H9 (cell line): ENCODE results near the gene PDCD7. TPM values are rescaled to one million over a fixed set of nuclear protein-coding genes. Genes with fewer than 3 reads are reported as not detected.

ENCODE experiments used
- DNase-seq: peaks from one replicate; pipeline ENCODE4 v3.0.0-alpha.2; 2017
- H2AFZ ChIP-seq: one replicate; pipeline ENCODE4 v1.6.1; 2013; ENCODE audit warnings: mild to moderate bottlenecking, low read length, control low read depth, moderate library complexity
- H2AK5ac ChIP-seq: 2 replicates; pipeline ENCODE4 v1.6.1; 2013; ENCODE audit warnings: low read length, control low read depth, mixed read lengths; ENCODE audit not compliant: insufficient read length
- H2BK120ac ChIP-seq: one replicate; pipeline ENCODE4 v1.6.1; 2013; ENCODE audit warnings: low read depth, mild to moderate bottlenecking, low read length, control low read depth, inconsistent platforms; ENCODE audit not compliant: poor library complexity, severe bottlenecking
- H2BK12ac ChIP-seq: 2 replicates; pipeline ENCODE4 v1.6.1; 2013; ENCODE audit warnings: low read length, control low read depth, mixed read lengths, low read depth; ENCODE audit not compliant: insufficient read length
- H2BK15ac ChIP-seq: 2 replicates; pipeline ENCODE4 v1.6.1; 2013; ENCODE audit warnings: low read depth, low read length, control low read depth
- H2BK20ac ChIP-seq: one replicate; pipeline ENCODE4 v1.6.1; 2013; ENCODE audit warnings: low read depth, mild to moderate bottlenecking, low read length, control low read depth, inconsistent platforms; ENCODE audit not compliant: poor library complexity, severe bottlenecking
- H2BK5ac ChIP-seq: 2 replicates; pipeline ENCODE4 v1.6.1; 2013; ENCODE audit warnings: low read length, control low read depth, mixed read lengths; ENCODE audit not compliant: insufficient read length
- H3K14ac ChIP-seq: 2 replicates; pipeline ENCODE4 v1.6.1; 2013; ENCODE audit warnings: low read length, control low read depth; ENCODE audit not compliant: insufficient read depth
- H3K18ac ChIP-seq: 2 replicates; pipeline ENCODE4 v1.6.1; 2013; ENCODE audit warnings: low read depth, mild to moderate bottlenecking, mixed read lengths, low read length, control low read depth; ENCODE audit not compliant: insufficient read length
- H3K23ac ChIP-seq: 2 replicates; pipeline ENCODE4 v1.6.1; 2013; ENCODE audit warnings: low read length, control low read depth, mixed read lengths, low read depth; ENCODE audit not compliant: insufficient read length
- H3K23me2 ChIP-seq: 2 replicates; pipeline ENCODE4 v1.6.1; 2013; ENCODE audit warnings: low read depth, mild to moderate bottlenecking, mixed read lengths, low read length, control low read depth; ENCODE audit not compliant: insufficient read length, poor library complexity, severe bottlenecking
- H3K27ac ChIP-seq: 2 replicates; pipeline ENCODE4 v1.5.1; 2013; ENCODE audit warnings: low read length, control low read depth, mixed read lengths, low read depth; ENCODE audit not compliant: insufficient read length
- H3K27me3 ChIP-seq: 2 replicates; pipeline ENCODE4 v1.6.1; 2013; ENCODE audit warnings: low read length, control low read depth, inconsistent platforms; ENCODE audit not compliant: insufficient read depth
- H3K4ac ChIP-seq: 2 replicates; pipeline ENCODE4 v1.6.1; 2013; ENCODE audit warnings: low read depth, mild to moderate bottlenecking, control low read depth, inconsistent platforms, low read length, moderate library complexity
- H3K4me1 ChIP-seq: 2 replicates; pipeline ENCODE4 v1.6.1; 2013; ENCODE audit warnings: low read length, control low read depth, inconsistent platforms; ENCODE audit not compliant: insufficient read depth
- H3K4me2 ChIP-seq: 2 replicates; pipeline ENCODE4 v1.6.1; 2013; ENCODE audit warnings: low read length, control low read depth, mixed read lengths; ENCODE audit not compliant: insufficient read length, insufficient read depth
- H3K56ac ChIP-seq: 2 replicates; pipeline ENCODE4 v1.6.1; 2013; ENCODE audit warnings: low read depth, mild to moderate bottlenecking, mixed read lengths, low read length, control low read depth; ENCODE audit not compliant: insufficient read length
- H3K79me1 ChIP-seq: 2 replicates; pipeline ENCODE4 v1.6.1; 2013; ENCODE audit warnings: low read depth, mild to moderate bottlenecking, moderate library complexity, low read length, control low read depth, inconsistent platforms; ENCODE audit not compliant: insufficient read depth, poor library complexity, severe bottlenecking
- H3K79me2 ChIP-seq: 2 replicates; pipeline ENCODE4 v1.6.1; 2013; ENCODE audit warnings: low read length, control low read depth, inconsistent platforms; ENCODE audit not compliant: insufficient read depth
- H3K9ac ChIP-seq: 2 replicates; pipeline ENCODE4 v1.6.1; 2013; ENCODE audit warnings: low read length, control low read depth, mixed read lengths; ENCODE audit not compliant: insufficient read length; ENCODE audit errors: extremely low read depth
- H3K9me3 ChIP-seq: one replicate; pipeline ENCODE4 v1.6.1; 2013; ENCODE audit warnings: low read depth, low read length, inconsistent platforms; ENCODE audit not compliant: control insufficient read depth
- H3T11ph ChIP-seq: one replicate; pipeline ENCODE4 v1.6.1; 2013; ENCODE audit warnings: mild to moderate bottlenecking, low read length, control low read depth, inconsistent platforms
- H4K20me1 ChIP-seq: one replicate; pipeline ENCODE4 v1.6.1; 2013; ENCODE audit not compliant: control insufficient read depth, insufficient read length, insufficient read depth
- H4K5ac ChIP-seq: 2 replicates; pipeline ENCODE4 v1.6.1; 2013; ENCODE audit warnings: low read depth, mild to moderate bottlenecking, mixed read lengths, low read length, control low read depth; ENCODE audit not compliant: insufficient read length
- H4K8ac ChIP-seq: replicated peaks from 2 replicates; pipeline ENCODE4 v1.6.1; 2013; ENCODE audit warnings: low read length, control low read depth, mixed read lengths, low read depth; ENCODE audit not compliant: insufficient read length
- H4K91ac ChIP-seq: 2 replicates; pipeline ENCODE4 v1.6.1; 2013; ENCODE audit warnings: low read depth, mild to moderate bottlenecking, moderate library complexity, mixed read lengths, low read length, control low read depth; ENCODE audit not compliant: insufficient read length
- H3K27ac Mint-ChIP-seq, 3 experiments: 2 replicates in 2 of 3; 3 replicates in 1 of 3; pipeline ENCODE4 v1.8.0; 2020 to 2021; ENCODE audit warnings: mixed read lengths in 3 of 3, mild to moderate bottlenecking in 1 of 3, moderate library complexity in 1 of 3
- H3K27me3 Mint-ChIP-seq: 2 replicates; pipeline ENCODE4 v1.8.0; 2021; ENCODE audit warnings: low read depth, mild to moderate bottlenecking, moderate library complexity, mixed read lengths
- H3K36me3 Mint-ChIP-seq, 3 experiments: 2 replicates in 2 of 3; 3 replicates in 1 of 3; pipeline ENCODE4 v1.8.0; 2020 to 2021; ENCODE audit warnings: low read depth in 3 of 3, mixed read lengths in 3 of 3; ENCODE audit not compliant: insufficient read depth in 1 of 3
- H3K4me1 Mint-ChIP-seq, 2 experiments: 2 replicates each; pipeline ENCODE4 v1.8.0; 2020; ENCODE audit warnings: mixed read lengths in 2 of 2
- H3K4me3 Mint-ChIP-seq, 2 experiments: 2 replicates in 1 of 2; 3 replicates in 1 of 2; pipeline ENCODE4 v1.8.0; 2020 to 2021; ENCODE audit warnings: mild to moderate bottlenecking in 2 of 2, mixed read lengths in 2 of 2, moderate library complexity in 1 of 2
- H3K9me3 Mint-ChIP-seq, 2 experiments: 2 replicates in 1 of 2; 3 replicates in 1 of 2; pipeline ENCODE4 v1.8.0; 2020; ENCODE audit warnings: mild to moderate bottlenecking in 2 of 2, mixed read lengths in 2 of 2, moderate library complexity in 1 of 2
- WGBS: extraction: QIAGEN DNeasy Blood & Tissue Kit; methylation state at CpG from one replicate; pipeline ENCODE4 v1.1.7; 2013; ENCODE audit warnings: missing lambda C conversion rate, low lambda C conversion rate, mixed read lengths; ENCODE audit not compliant: insufficient read length; ENCODE audit errors: extremely low coverage; 5-methylcytosine and 5-hydroxymethylcytosine counted together
- total RNA-seq: library from RNA; stranded (reverse); gene quantifications from 2 replicates; pipeline ENCODE4 v1.2.1, GENCODE V29; 2021
- TF ChIP-seq, protein P1 (sequence below): fragments of 200-600 bp; sonication (generic); conservative IDR thresholded peaks from 3 replicates; pipeline ENCODE4 v1.8.0; 2021; ENCODE audit warnings: antibody characterized with exemption, mild to moderate bottlenecking

PDCD7 gene
- total RNA-seq, 1 experiment from 2014 or later, result 35.2 TPM

DNA sequence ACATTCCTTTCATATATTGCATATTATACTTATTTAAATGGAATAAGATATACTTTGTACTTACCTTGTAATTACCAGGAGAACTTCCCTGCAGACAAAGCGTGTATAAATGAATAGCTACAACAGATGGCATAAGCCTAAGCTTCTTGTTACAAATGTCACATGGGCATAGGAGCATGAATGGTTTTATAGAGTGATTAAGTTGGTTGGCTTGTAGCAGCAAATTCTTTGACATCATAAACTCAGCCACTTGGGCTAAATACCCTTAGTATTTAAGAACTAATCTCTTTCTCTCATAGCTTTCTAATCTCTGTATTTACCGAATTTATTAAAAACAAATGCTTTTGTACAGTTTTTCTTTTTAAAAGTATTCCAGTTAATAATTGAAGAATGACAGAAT lies 18.5 kb downstream of the PDCD7 start, which contains the start of gene UBAP1L:
Gene UBAP1L (minus strand): TSS at position 115 of the 400 bp plus-strand sequence. CDS start 8,985 bp downstream, outside the sequence.
- no peak within 1 kb of the TSS for H3T11ph ChIP-seq
- H3K9me3 ChIP-seq, result no peaks in the 10 kb centered on the region
- no peak within 1 kb of the TSS for H2BK120ac ChIP-seq
- no peak within 1 kb of the TSS for H2BK20ac ChIP-seq
- H2BK5ac ChIP-seq, result no peak within 1 kb of the TSS
- no peaks in the 10 kb centered on the region for H3K79me1 ChIP-seq
- TF ChIP-seq, protein P1, sequence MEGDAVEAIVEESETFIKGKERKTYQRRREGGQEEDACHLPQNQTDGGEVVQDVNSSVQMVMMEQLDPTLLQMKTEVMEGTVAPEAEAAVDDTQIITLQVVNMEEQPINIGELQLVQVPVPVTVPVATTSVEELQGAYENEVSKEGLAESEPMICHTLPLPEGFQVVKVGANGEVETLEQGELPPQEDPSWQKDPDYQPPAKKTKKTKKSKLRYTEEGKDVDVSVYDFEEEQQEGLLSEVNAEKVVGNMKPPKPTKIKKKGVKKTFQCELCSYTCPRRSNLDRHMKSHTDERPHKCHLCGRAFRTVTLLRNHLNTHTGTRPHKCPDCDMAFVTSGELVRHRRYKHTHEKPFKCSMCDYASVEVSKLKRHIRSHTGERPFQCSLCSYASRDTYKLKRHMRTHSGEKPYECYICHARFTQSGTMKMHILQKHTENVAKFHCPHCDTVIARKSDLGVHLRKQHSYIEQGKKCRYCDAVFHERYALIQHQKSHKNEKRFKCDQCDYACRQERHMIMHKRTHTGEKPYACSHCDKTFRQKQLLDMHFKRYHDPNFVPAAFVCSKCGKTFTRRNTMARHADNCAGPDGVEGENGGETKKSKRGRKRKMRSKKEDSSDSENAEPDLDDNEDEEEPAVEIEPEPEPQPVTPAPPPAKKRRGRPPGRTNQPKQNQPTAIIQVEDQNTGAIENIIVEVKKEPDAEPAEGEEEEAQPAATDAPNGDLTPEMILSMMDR, result no peak
- H4K5ac ChIP-seq, result no peak within 1 kb of the TSS
- H4K91ac ChIP-seq, result no peak within 1 kb of the TSS
- no peak within 1 kb of the TSS for H3K56ac ChIP-seq
- Mint-ChIP-seq H3K27me3 (no peaks in the 10 kb centered on the region), H3K4me3 (no peak within 1 kb of the TSS), H3K27ac (no peak within 1 kb of the TSS), H3K4me1 (peaks cover 2% of the 10 kb centered on the region in 2 experiments; a peak in 1 of 4 replicates), H3K36me3 (peaks cover 16 to 49% (median 27%) of the 10 kb centered on the region in 3 experiments; a peak in 6 of 7 replicates), H3K9me3 (no peaks in the 10 kb centered on the region; a peak in 1 of 5 replicates)
- no CpG with 5 or more reads among the region's 2 CpGs for WGBS
- DNase-seq, result no peak
- no peak within 1 kb of the TSS for H2BK15ac ChIP-seq
- no peaks in the 10 kb centered on the region for H3K4me1 ChIP-seq
- no peaks in the 10 kb centered on the region for H3K79me2 ChIP-seq
- H2AFZ ChIP-seq, result no peak within 1 kb of the TSS
- H4K8ac ChIP-seq, result no peak within 1 kb of the TSS
- H3K23ac ChIP-seq, result no peak within 1 kb of the TSS
- no peak within 1 kb of the TSS for H3K18ac ChIP-seq
- no peak within 1 kb of the TSS for H3K4ac ChIP-seq
- no peaks in the 10 kb centered on the region for H4K20me1 ChIP-seq
- no peak within 1 kb of the TSS for H3K14ac ChIP-seq
- H3K9ac ChIP-seq, result no peak within 1 kb of the TSS
- no peak within 1 kb of the TSS for H2BK12ac ChIP-seq
- no peak within 1 kb of the TSS for H3K27ac ChIP-seq
- H3K27me3 ChIP-seq, result no peaks in the 10 kb centered on the region
- H2AK5ac ChIP-seq, result no peak within 1 kb of the TSS
- no peak within 1 kb of the TSS for H3K4me2 ChIP-seq
- H3K23me2 ChIP-seq, result no peaks in the 10 kb centered on the region
